HCT116 (cell line): ENCODE measurements around the gene UTP14A. TPM values are rescaled to one million over a fixed set of nuclear protein-coding genes. Genes with fewer than 3 reads are reported as not detected.
A peak's percentile ranks its signal among the peaks of the same experiment; 100 is the strongest.

Experiments
- ATAC-seq: fragments of 200-7000 bp; cut with Tn5 transposase; 2 replicates; pipeline ENCODE4 v1.9.1; 2020; ENCODE audit warnings: mild to moderate bottlenecking, moderate library complexity
- BruUV-seq: library from RNA; stranded (reverse); fragments of 400-500 nt; replicated peaks from 2 replicates; lab custom pipeline; 2021; lab: Mats Ljungman, UMichigan
- CTCF ChIA-PET: fragments of 300-600 bp; sonication (Branson Sonifier 250); formaldehyde crosslinking; loops from one replicate; lab custom pipeline; 2021; ENCODE audit warnings: antibody characterized with exemption; lab: Charles Lee
- POLR2A ChIA-PET: fragments of 300-600, 350-600 bp; sonication (Branson Sonifier 250); formaldehyde crosslinking; loops from one replicate; lab custom pipeline; 2021; ENCODE audit warnings: antibody characterized with exemption; lab: Charles Lee
- RAD21 ChIA-PET, 2 experiments: fragments of 300-600 bp; sonication (Branson Sonifier 250); formaldehyde crosslinking; loops; one replicate each; lab custom pipeline; 2023; ENCODE audit warnings: low total read pairs in 2 of 2; ENCODE audit not compliant: uncharacterized antibody in 2 of 2, unreplicated experiment in 2 of 2, low non-redundant PET in 1 of 2; lab: Charles Lee
- DNase-seq: peaks from one replicate; pipeline ENCODE4 v3.0.0-alpha.2; 2010; ENCODE audit warnings: low read depth, low spot score
- H2AFZ ChIP-seq: fragments of 200-600 bp; shearing (Covaris generic), sonication (generic); 2 replicates; pipeline ENCODE4 v1.6.1; 2017; ENCODE audit warnings: low read depth, mixed run types, mixed read lengths, antibody characterized with exemption, low read length; ENCODE audit not compliant: poor library complexity, severe bottlenecking
- H3K27ac ChIP-seq: 2 replicates; pipeline ENCODE4 v1.5.1; 2012; ENCODE audit warnings: low read depth, low read length
- H3K27me3 ChIP-seq: fragments of 200-600 bp; sonication (generic); 2 replicates; pipeline ENCODE4 v1.6.1; 2016; ENCODE audit warnings: mixed run types, low read length, mixed read lengths; ENCODE audit not compliant: insufficient read depth
- H3K36me3 ChIP-seq, 2 experiments: fragments of 200-500 bp in 1 of 2; fragments of 200-600 bp in 1 of 2; sonication (Bioruptor generic) in 1 of 2; sonication (generic) in 1 of 2; 2 replicates each; pipeline versions ENCODE4 v1.5.1 to v1.6.1; 2014 to 2016; ENCODE audit warnings: low read length in 2 of 2, inconsistent platforms in 1 of 2, mixed read lengths in 1 of 2, mixed run types in 1 of 2; ENCODE audit not compliant: insufficient read depth in 2 of 2, control insufficient read depth in 1 of 2
- H3K4me1 ChIP-seq, 2 experiments: fragments of 200-600 bp in 1 of 2; sonication (generic) in 1 of 2; 2 replicates each; pipeline versions ENCODE4 v1.5.1 to v1.6.1; 2012 to 2017; ENCODE audit warnings: low read length in 2 of 2, inconsistent platforms in 1 of 2, mild to moderate bottlenecking in 1 of 2, mixed read lengths in 1 of 2, mixed run types in 1 of 2, moderate library complexity in 1 of 2; ENCODE audit not compliant: insufficient read depth in 2 of 2, control insufficient read depth in 1 of 2
- H3K4me2 ChIP-seq: fragments of 200-600 bp; sonication (generic); 2 replicates; pipeline ENCODE4 v1.6.1; 2017; ENCODE audit warnings: mixed run types, low read length, mixed read lengths
- H3K4me3 ChIP-seq, 2 experiments: fragments of 200-600 bp in 1 of 2; sonication (generic) in 1 of 2; replicated peaks in 1 of 2; 2 replicates each; pipeline ENCODE4 v1.5.1; 2011 to 2016; ENCODE audit warnings: low read length in 2 of 2, control low read depth in 1 of 2, low read depth in 1 of 2, mild to moderate bottlenecking in 1 of 2, mixed read lengths in 1 of 2, mixed run types in 1 of 2
- H3K79me2 ChIP-seq: fragments of 200-600 bp; sonication (generic); 2 replicates; pipeline ENCODE4 v1.6.1; 2017; ENCODE audit warnings: mild to moderate bottlenecking, mixed run types, low read length, moderate library complexity, mixed read lengths; ENCODE audit not compliant: insufficient read depth
- H3K9ac ChIP-seq: fragments of 200-600 bp; sonication (generic); 2 replicates; pipeline ENCODE4 v1.6.1; 2016; ENCODE audit warnings: low read length, mixed read lengths
- H3K9me2 ChIP-seq: fragments of 200-600 bp; sonication (generic), shearing (Covaris generic); 2 replicates; pipeline ENCODE4 v1.6.1; 2017; ENCODE audit warnings: mixed run types, mild to moderate bottlenecking, moderate library complexity; ENCODE audit not compliant: insufficient read depth
- H3K9me3 ChIP-seq, 2 experiments: fragments of 200-500 bp in 1 of 2; fragments of 200-600 bp in 1 of 2; sonication (Bioruptor generic) in 1 of 2; sonication (generic) in 1 of 2; 2 replicates each; pipeline ENCODE4 v1.6.1; 2014 to 2017; ENCODE audit warnings: low read length in 2 of 2, mixed read lengths in 2 of 2, inconsistent platforms in 1 of 2, low read depth in 1 of 2, mild to moderate bottlenecking in 1 of 2, mixed run types in 1 of 2, moderate library complexity in 1 of 2; ENCODE audit not compliant: control insufficient read depth in 1 of 2, insufficient read depth in 1 of 2
- H4K20me1 ChIP-seq: fragments of 200-600 bp; sonication (generic), shearing (Covaris generic); 2 replicates; pipeline ENCODE4 v1.6.1; 2017; ENCODE audit warnings: mixed run types, mild to moderate bottlenecking, moderate library complexity; ENCODE audit not compliant: insufficient read depth
- ATF3 ChIP-seq: IDR thresholded peaks from 2 replicates; pipeline ENCODE4 v1.6.1; 2012
- CTCF ChIP-seq, 3 experiments: fragments of 200-600 bp in 1 of 3; sonication (generic) in 1 of 3; IDR thresholded peaks in 2 of 3; conservative IDR thresholded peaks in 1 of 3; 2 replicates each; pipeline ENCODE4 v1.5.1; 2012 to 2017; ENCODE audit warnings: low read depth in 2 of 3, low read length in 2 of 3, antibody characterized with exemption in 1 of 3, borderline replicate concordance in 1 of 3, control low read depth in 1 of 3, mild to moderate bottlenecking in 1 of 3, mixed read lengths in 1 of 3, mixed run types in 1 of 3, moderate library complexity in 1 of 3; ENCODE audit not compliant: insufficient read depth in 1 of 3
- EGR1 ChIP-seq: IDR thresholded peaks from 2 replicates; pipeline ENCODE4 v1.6.1; 2012; ENCODE audit warnings: low read depth
- EZH2phosphoT487 ChIP-seq: fragments of 200-600 bp; IDR thresholded peaks from 2 replicates; pipeline ENCODE4 v1.6.1; 2018; ENCODE audit warnings: antibody characterized with exemption, borderline replicate concordance
- JUND ChIP-seq: IDR thresholded peaks from 2 replicates; pipeline ENCODE4 v1.6.1; 2012
- SP1 ChIP-seq: IDR thresholded peaks from 2 replicates; pipeline ENCODE4 v1.6.1; 2012; ENCODE audit warnings: low read depth
- TCF7L2 ChIP-seq: IDR thresholded peaks from 2 replicates; pipeline ENCODE4 v1.7.0; 2011; ENCODE audit warnings: borderline replicate concordance, inconsistent platforms; ENCODE audit not compliant: insufficient read depth, insufficient read length; ENCODE audit errors: extremely low read depth
- YY1 ChIP-seq: IDR thresholded peaks from 2 replicates; pipeline ENCODE4 v1.6.1; 2011; ENCODE audit warnings: low read length, low read depth, moderate library complexity, mild to moderate bottlenecking; ENCODE audit not compliant: insufficient replicate concordance; ENCODE audit errors: extremely low read depth
- intact Hi-C: fragments of 100-400 bp; cut with micrococcal nuclease; formaldehyde crosslinking; loops from 2 replicates; pipeline ENCODE4 v1.10.0; 2022
- total RNA-seq: library from RNA; stranded (reverse); gene quantifications from one replicate; pipeline ENCODE4 v1.2.1, GENCODE V29; 2021; ENCODE audit not compliant: unreplicated experiment

Gene UTP14A
- total RNA-seq, 1 experiment from 2014 or later: 28.3 TPM

- TF ChIP-seq YY1: no peak
- TF ChIP-seq SP1: no peak
These were observed 2.7 kb downstream of the UTP14A start (continued) for GRCh38 chrX:129908636-129909035.

- Histone ChIP-seq H3K27ac (no peak overlapping the region), H3K79me2 (no peaks in the 10 kb centered on the region; the same call in 1 of the 2 replicates), H3K9me3 (no peaks in the 10 kb centered on the region), H3K9ac (no peak overlapping the region), H4K20me1 (no peaks in the 10 kb centered on the region), H3K4me3 (no peak overlapping the region), H3K4me2 (no peak overlapping the region), H3K9me2 (no peaks in the 10 kb centered on the region), H3K4me1 (no peaks in the 10 kb centered on the region), H3K36me3 (peaks cover 9 to 26% of the 10 kb centered on the region in 2 experiments; a peak in 3 of 4 replicates), H2AFZ (no peak overlapping the region), H3K27me3 (no peaks in the 10 kb centered on the region)
- intact Hi-C loops: loop anchor here (1.0 to 5.0 kb wide), 2 partner anchors 103 to 137 kb away; no protein-coding TSS in a partner anchor
- ChIA-PET RAD21 (interaction anchor here in 1 of 2 experiments (0.6 kb wide), 1 partner anchor 135 kb away, joined by 5 read pairs; no protein-coding TSS in a partner anchor), CTCF (interaction anchor here (0.7 to 1.9 kb wide), 9 partner anchors 8 to 266 kb away, joined by 3 to 16 read pairs (median 3); partner anchors contain the start of gene UTP14A), POLR2A (no interaction called here)
- TF ChIP-seq EGR1: no peak
- TF ChIP-seq CTCF (IDR thresholded peaks at IDR 0.05 in 2 of 3, conservative IDR thresholded peaks at IDR 0.05 in 1 of 3; ENCODE audit: borderline replicate concordance in 1 of 3, insufficient read depth in 1 of 3, low read depth in 2 of 3, low read length in 2 of 3): peak in 2 of 3 experiments; percentile 60 to 69; a peak in 4 of 6 replicates
- no peak for TF ChIP-seq JUND
- TF ChIP-seq ATF3: no peak
- no peak for TF ChIP-seq TCF7L2
- no peak for TF ChIP-seq EZH2phosphoT487
- DNase-seq: peak; percentile 44
- ATAC-seq: peak; percentile 80
- BruUV-seq: no TSS peak
These were observed 19.5 kb downstream of the UTP14A start for GRCh38 chrX:129925305-129926092.
